ENCODE results near the gene BCAS3.
A peak's percentile ranks its signal among the peaks of the same experiment; 100 is the strongest.
"Not testable (repeated sequence)": the region's sequence is repeated elsewhere in the genome, so short reads cannot be mapped to it uniquely, and the experiment has no call there.

Gene BCAS3

DNA sequence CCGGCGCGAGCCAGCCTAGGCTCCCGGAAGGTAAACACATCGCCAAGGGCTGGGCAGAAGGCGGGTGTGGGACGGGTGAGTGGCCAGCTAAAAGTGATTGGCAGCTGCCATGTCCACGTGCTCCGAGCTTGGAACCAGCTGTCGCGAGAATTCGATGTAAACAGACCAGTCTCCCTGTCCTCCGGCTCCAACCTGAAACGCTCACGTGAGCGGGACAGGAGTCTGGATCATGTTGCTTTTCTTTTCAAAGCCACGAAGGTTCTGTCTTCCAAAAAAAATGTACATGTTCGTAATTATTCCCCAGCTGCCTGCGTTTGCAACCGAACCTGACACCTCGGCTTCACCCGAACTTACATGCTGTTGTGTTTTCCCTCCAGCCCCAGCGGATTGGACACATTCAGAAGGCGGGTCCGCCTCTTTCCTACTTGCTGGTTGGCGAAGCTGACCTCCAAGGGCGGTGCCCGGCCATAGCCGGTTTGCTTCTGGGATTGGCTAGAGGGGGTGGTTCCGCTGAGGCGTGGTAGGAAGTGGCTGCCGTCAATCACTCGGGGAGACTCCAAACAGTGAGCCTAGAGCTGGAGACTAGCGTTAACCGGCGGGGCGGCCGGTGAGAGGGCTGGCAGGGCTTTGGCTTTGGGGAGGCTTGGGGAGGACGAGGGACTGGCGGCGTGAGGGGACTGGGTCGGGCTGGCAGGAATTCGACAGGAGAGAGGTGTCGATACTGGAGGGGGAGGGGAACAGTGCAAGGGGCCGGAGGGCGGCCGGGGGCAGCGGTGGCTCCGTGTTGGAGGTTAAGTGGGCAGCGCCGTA, at the start of gene BCAS3:
BCAS3 (plus strand) TSS at position 544 of the 810 bp plus-strand sequence.
- peak; percentile 99 for DNase-seq

DNA sequence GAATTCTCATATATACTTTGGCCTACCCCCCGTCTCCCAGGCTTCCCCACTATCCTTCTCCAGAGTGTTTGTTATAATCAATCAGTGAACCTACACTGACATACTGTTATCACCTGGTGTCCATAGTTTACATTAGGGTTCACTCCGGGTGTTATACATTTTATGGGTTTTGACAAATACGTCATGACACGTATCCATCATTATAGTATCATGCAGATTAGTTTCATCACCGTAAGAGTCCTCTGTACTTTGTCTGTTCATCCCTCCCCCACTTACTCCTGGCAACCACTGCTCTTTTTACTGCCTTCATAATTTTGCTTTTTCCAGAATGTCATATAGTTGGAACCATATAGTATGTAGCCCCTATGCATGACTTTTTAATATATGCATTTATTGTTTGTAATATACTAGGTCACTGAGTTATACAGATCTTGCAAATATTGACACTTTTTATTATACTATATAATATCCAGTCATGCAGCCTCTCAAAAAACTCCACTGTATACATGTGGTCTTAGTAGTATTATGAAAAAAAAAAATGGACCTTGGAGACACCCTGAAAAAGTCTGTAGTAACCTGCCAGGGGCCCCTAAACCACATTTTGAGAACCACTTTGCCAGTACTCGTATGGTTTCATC, 49.3 kb upstream of the BCAS3 start:
- no peak for DNase-seq

DNA sequence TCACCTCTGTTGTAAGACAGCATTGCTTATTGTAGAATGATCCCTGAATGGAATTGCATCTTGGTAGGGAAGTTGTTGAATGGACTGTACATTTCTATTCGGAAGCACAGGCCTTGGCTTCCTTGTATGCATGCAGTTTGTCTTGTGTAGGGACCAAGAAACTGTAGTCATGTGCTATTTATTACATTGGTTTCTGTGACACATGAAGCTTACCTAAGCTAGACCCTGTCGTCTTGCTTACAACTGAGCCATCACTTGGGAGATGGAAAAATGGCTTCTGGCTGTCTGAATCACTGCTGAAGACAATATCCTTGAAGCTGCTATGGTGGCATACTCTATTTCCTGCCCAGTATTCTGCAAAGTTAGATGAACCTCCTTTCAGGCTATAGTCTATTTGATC, 48.5 kb upstream of the BCAS3 start:
- DNase-seq, result no peak

DNA sequence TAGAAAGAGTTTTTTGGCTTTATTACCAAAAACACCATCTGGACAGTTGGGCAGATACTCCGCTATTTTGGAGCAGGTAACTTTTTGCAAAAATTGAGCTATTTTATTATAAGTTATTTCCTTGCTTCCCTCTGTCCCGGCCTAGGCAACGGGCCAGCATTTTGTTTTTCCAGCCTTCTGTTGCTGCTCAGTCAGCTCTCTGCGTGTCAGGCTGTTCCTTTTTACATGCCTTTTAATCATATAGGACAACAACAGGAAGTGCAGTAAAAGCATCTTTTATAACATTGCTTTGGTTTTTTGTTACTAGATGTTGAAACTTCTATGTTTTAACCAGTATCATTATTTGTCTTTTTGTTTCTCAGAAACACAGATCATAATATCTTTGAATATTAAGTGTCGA, 47.3 kb upstream of the BCAS3 start:
- DNase-seq, result no peak

DNA sequence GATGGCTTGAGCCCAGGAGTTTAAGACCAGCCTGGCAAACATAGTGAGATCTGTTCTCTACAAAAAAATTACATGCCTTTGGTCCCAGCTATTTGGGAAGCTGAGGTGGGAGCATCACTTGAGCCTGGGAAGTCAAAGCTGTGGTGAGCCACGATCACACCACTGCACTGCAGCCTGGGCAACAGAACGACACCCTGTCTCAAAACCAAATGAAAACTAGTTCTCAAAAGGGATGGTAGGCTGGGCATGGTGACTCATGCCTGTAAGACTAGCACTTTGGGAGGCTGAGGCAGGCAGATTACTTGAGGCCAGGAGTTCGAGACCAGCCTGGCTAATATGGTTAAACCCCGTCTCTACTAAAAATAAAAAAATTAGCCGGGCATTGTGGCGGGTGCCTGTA, 46.5 kb upstream of the BCAS3 start:
- DNase-seq, result no peak

DNA sequence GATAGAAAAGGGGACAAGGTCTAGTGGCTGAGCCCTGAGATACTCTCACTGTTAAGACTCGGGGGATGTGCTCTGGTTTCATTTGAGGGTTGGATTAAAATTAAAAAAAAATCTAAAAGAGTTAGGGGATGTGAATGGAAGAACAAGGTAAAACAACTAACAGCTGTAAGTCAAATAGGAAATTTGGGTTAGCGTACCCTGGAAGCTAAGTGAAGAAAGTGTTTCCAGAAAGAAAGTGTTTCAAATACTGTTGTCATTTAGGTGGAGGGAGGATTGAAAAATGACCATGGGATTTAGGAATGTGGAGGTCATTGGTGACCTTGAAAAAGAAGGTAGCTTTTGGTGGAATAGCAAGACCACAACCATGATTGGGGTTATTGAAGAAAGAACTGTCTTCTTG, 40.0 kb upstream of the BCAS3 start:
- no peak for DNase-seq

DNA sequence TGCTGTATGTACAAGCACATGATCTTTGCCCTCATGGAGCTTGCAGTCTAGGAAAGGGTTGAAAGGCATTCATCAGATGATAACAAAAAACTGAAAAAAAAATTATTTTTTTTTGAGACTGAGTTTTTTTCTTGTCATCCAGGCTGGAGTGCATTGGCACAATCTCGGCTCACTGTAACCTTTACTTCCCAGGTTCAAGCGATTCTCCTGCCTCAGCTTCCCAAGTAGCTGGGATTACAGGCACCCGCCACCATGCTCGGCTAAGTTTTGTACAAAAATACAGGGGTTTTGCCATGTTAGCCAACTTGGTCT, 38.7 kb upstream of the BCAS3 start:
- no peak for DNase-seq

DNA sequence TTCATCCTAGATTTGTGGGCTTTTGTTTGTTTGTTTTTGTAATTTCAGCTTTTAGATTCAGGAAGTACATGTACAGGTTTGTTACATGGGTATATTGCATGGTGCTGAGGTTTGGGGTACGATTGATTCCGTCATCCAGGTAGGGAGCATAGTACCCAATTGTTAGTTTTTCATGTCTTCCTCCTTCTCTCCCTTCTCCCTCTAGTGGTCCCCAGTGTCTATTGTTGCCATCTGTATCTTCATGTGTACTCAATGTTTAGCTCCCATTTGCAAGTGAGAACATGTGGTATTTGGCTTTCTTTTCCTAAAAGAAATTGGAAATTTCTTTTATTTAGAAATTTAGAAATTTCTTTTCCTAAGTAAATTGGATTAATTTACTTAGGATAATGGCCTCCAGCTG, 37.1 kb upstream of the BCAS3 start:
- no peak for DNase-seq

DNA sequence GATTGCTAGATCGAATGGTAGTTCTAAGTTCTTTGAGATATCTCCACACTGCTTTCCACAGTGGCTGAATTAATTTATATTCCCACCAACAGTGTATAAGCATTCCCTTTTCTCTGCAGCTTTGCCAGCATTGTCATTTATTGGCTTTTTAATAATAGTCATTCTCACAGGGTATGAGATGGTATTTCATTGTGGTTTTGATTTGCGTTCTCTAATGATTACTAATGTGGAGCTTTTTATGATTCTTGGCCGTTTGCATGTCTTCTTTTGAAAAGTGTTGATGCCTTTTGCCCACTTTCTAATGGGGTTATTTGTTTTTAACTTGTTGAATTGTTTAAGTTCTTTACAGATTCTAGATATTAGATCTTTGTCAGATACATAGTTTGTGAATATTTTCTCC, 36.5 kb upstream of the BCAS3 start:
- DNase-seq, result no peak

DNA sequence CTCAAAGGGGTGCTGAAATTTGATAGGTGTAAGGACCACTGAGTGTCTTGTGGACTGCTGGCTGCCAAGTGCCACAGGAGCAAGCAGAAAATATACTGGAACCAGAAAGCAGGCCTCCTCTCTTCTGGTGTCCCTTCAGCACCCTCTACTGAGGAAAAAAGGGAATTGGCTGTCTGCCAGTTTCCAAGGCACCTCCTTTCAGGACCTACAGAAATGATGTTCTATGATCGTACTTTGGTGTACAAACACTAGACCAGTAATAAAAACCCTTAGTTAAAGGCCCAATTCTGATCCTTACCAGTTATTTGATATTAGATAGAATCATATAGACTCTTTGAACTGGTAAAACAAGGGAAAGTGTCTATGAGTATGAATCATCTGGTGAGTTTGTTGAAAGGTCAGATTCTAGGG, 35.8 kb upstream of the BCAS3 start:
- DNase-seq, result peak; percentile 7

DNA sequence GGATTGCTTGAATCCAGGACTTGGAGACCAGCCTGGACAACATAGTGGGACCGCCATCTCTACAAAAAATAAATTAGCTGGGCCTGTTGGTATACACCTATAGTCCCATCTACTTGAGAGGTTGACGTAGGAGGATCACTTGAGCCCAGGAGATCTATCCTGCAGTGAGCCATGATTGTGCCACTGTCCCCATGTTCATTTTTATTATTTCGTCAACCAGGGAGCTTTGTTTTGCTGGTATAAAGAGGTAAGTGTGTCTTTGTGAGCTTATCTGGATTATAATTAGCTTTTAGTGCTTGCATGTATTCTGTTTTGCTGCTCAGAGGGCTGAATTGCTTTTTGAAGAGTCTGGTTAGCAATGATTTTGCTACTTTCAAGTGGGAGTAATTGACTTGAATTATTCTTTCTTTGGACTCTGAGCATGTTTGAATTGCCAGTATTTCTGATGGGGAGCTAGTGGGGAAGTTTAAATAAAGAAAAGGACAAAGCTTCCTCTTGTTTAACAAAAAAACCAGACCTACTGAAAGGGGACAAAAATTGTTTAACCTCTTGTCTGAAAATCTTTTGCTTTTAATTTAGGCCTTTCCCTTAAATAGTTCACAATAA, 31.6 kb upstream of the BCAS3 start:
- peak; percentile 17 for DNase-seq

DNA sequence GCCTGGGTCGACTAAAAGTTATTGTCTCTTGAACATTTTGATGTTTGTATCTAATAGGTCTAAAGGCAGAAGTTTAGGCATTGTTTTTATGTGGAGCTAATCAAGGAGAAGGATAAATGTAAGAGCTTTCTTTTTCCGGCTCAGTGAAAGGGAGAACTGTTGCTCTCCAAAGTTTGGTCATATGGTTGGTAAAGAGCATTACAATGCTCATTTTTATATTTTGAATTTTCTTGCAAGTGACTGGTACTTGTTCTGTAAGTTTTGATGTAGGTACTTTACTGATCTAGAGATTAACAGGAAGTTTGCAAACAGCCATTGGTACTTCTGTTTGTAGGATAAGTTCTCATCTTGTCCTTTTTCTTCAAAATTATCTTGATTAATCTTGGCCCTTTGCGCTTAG, 30.9 kb upstream of the BCAS3 start:
- DNase-seq, result no peak

DNA sequence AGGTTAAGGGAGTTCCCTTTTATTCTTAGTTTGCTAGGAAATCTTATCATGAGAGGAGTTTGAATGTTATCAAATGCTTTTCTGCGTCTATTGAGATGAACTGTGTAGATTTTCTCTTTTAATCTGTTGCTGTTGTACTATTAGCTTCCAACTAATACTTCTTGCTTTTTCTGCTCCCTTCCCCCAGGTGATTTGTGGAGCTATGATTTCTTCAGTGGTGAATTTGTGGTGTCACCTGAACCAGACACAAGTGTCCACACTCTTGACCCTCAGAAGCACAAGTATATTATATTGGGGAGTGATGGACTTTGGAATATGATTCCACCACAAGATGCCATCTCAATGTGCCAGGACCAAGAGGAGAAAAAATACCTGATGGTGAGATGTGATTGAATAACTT, 29.9 kb upstream of the BCAS3 start:
- no peak for DNase-seq

DNA sequence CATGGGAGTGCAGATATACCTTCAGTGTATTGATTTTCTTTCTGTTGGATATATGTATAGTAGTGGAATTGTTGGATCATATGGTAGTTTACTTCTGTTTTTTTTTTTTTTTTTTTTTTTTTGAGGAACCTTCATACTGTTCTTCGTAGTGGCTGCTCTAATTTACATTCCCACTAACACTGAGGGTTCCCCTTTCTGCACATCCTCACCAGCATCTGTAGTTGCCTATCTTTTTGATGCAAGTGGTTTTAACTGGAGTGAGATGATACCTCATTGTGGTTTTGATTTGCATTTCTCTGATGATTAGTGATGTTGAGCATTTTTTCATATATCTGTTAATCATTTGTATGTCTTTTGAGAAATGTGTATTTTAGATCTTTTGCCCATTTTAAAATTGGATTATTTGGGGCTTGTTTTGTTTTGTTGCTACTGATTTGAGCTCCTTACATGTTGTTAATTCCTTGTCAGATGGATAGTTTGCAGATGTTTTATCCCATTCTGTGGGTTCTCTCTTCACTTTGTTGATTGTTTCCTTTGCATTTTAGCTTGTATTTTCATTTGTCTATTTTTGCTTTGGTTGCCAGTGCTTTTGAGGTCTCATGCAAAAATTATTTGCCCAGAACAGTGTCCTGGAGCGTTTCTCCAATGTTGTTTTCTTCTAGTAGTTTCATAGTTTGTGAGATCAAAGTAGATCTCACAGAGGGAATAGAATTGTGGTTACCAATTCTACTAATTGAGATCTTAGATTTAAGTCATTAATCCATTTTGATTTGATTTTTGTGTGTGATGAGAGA, 25.0 kb upstream of the BCAS3 start:
- no peak for DNase-seq

DNA sequence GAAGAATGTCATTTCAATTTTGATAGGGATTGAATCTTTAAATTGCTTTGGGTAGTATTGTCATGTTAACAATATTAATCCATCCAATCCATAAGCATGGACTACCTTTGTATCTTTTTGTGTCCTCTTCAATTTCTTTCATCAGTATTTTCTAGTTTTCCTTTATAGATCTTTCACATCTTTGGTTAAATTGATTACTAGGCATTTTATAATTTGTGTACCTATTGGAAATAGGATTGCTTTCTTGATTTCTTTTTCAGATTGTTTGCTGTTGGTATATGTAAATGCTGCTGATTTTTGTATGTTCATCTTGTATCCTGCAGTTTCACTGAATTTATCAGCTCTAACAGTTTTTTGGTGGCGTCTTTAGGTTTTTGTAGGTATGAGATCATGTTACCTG, 24.1 kb upstream of the BCAS3 start:
- no peak for DNase-seq

DNA sequence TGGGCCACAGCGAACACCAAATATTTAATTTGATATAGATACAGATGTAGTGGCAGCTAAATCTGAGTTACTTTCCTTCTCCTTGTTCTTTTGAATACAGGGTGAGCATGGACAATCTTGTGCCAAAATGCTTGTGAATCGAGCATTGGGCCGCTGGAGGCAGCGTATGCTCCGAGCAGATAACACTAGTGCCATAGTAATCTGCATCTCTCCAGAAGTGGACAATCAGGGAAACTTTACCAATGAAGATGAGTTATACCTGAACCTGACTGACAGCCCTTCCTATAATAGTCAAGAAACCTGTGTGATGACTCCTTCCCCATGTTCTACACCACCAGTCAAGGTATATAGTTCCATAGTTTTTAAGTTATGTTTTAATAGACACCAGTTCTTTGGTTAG, 21.2 kb upstream of the BCAS3 start:
- DNase-seq, result no peak

DNA sequence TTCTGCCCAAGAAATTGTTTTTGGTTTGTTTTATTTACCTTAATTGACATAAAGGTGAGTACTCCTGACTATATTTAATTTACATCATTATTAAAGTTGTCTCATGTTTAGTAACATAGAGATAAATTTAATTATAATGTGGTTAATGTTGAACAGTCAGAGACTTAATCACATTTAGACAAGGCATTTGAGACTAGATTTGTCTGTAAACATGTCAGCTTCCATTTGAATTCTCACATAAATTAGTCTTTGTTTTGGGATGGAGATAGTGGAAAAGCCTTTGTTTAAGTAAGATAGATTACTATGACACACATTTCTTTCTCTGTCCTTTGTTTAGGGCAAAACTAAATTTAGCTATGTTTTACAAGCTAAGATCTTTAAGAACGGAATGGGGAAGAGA, 18.5 kb upstream of the BCAS3 start:
- DNase-seq, result no peak

DNA sequence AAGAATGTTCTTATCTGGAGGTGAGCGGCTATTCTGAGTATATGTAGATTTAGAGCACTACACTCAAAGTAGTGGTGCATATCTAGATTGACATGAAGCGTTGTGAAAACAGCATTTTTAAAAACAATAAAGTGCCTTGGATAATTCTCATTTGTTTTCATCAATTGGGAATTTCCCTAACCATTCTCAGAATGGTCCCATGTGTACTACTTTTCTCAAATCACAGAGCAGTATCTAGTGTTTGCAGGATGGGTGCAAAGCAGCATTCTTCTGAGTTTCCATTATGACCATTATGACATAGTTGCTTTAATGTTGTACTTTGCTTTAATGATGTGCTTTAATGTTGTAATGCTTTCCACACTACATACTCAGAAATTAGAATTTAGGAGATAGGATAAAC, 16.2 kb upstream of the BCAS3 start:
- DNase-seq, result no peak

DNA sequence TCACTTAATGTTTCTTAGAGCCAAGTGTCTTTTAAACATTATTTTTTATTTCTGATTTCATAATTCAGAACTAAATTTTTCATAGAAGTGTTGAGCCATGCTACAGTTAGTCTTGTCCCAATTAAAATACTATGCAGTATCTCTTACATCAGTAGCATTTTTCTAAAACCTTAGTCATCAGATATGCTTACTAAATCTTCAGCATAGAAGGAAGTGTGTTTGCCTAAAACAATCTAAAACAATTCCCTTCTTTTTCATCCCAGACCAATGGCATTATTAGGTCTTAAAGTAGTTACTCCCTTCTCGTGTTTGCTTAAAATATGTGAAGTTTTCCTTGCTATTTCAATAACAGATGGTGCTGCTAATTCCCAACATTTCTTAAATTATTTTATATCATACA, 13.6 kb upstream of the BCAS3 start:
- DNase-seq, result no peak

DNA sequence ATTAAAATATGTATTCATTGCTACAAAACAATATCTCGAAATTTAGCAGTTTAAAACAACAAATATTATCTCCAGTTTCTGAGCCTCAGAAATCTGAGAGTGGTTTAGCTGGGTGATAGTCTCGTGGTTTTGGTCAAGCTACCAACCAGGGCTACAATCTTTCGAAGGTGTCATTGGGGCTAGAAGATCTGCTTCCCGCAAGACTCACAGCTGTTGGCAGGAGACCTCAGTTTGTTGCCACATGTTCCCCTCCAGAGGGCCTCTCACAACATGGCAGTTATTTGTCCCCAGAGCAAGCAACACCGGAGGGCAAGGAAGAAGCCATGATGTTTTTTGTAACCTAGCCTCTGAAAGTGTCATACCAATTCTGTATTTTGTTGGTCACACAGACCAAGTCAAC, 12.0 kb upstream of the BCAS3 start:
- no peak for DNase-seq

DNA sequence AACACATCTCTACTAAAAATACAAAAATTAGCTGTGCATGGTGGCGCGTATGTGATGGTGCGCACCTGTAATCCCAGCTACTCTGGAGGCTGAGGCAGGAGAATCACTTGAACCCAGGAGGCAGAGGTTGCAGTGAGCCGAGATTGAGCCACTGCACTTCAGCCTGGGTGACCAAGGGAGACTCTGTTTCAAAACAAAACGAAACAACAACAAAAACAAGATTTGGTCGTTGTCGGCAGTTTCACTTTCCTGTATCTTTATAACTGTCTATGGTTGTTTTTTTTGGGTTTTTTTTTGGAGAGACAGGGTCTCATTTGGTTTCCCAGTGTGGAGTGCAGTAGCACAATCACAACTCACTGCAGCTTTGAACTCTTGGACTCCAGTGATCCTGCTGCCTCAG, 8.9 kb upstream of the BCAS3 start:
- DNase-seq, result not testable (repeated sequence)

DNA sequence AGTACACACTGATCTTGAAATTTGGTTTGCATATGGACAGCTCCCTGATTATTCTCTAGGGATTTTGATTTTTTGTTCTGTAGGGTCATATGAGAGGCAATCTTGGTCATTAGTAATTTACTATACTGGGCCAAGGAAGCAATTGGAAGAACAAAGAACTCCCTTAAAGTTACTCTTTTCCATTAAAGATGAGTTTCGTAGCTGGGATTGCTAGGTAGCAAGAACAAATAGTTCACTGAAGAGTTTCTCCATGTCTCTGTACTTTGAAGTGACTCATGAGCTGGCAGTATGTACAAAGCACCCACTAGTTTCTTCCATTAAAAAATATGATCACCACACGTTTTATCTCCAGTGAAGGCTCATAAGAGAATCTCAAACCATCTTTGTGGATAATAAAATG, 6.2 kb upstream of the BCAS3 start:
- no peak for DNase-seq

DNA sequence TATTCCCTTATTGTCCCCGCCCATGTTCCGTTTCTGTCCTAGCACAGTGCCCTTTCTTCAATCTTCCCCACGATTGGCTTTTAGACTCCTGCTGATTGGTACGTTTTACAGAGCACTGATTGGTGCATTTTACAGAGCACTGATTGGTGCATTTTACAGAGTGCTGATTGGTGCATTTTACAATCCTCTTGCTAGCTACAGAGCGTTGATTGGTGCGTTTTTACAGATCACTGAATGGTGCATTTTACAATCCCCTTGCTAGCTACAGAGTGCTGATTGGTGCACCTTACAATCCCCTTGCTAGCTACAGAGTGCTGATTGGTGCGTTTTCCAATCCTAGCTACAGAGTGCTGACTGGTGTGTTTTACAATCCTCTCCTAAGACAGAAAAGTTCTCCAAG, 3.0 kb upstream of the BCAS3 start:
- not testable (repeated sequence) for DNase-seq

DNA sequence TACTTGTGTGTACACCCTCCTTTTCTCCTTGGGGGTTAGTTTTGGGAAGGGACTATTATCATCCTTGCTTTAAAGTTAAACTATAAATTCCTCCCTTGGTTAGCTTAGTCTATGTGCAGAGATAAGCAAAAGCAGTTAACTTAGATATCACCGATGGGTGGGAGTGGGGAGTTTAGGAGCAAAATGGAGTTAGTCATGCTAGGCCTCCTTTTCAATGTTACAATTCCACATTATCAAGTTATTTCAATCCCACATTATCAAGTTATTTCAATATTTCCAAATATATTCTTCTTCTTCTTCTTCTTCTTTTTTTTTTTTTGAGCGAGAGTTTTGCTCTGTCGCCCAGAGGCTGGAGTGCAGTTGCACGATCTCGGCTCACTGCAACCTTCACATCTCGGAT, 1.7 kb upstream of the BCAS3 start:
- no peak for DNase-seq

Measured in NCI-H1417 treated with DMSO at 0.1 percent for 48 hours (cell line).